LoVo (cell line): ENCODE data around the gene FNDC3B.
"Not testable (repeated sequence)": the region's sequence is repeated elsewhere in the genome, so short reads cannot be mapped to it uniquely, and the experiment has no call there.

ENCODE experiments used
- DNase-seq: peaks from one replicate; pipeline ENCODE4 v3.0.0-alpha.2; 2016; ENCODE audit warnings: low spot score

Gene FNDC3B

GRCh38 chr3:172236771-172237742 is 197.7 kb downstream of the FNDC3B start:
- DNase-seq = no peak

- DNase-seq = no peak
These were observed 198.8 kb downstream of the FNDC3B start for GRCh38 chr3:172238188-172238587.

- DNase-seq = no peak
These were observed 199.9 kb downstream of the FNDC3B start for GRCh38 chr3:172239218-172239790.

GRCh38 chr3:172241405-172241804 is 202.0 kb downstream of the FNDC3B start:
- DNase-seq = no peak

- DNase-seq = not testable (repeated sequence)
These were observed 203.1 kb downstream of the FNDC3B start for GRCh38 chr3:172242471-172242870.

GRCh38 chr3:172243376-172243775 is 204.0 kb downstream of the FNDC3B start:
- not testable (repeated sequence) for DNase-seq

- DNase-seq = no peak
These were observed 204.6 kb downstream of the FNDC3B start for GRCh38 chr3:172244011-172244410.

- no peak for DNase-seq
These were observed 205.9 kb downstream of the FNDC3B start for GRCh38 chr3:172245241-172245640.

GRCh38 chr3:172246107-172246844 is 206.9 kb downstream of the FNDC3B start:
- no peak for DNase-seq

GRCh38 chr3:172247525-172248274 is 208.3 kb downstream of the FNDC3B start:
- no peak for DNase-seq

GRCh38 chr3:172249039-172249438 is 209.7 kb downstream of the FNDC3B start:
- no peak for DNase-seq

- no peak for DNase-seq
These were observed 211.8 kb downstream of the FNDC3B start for GRCh38 chr3:172251211-172251610.

GRCh38 chr3:172253200-172253599 is 213.8 kb downstream of the FNDC3B start:
- no peak for DNase-seq

GRCh38 chr3:172254542-172254941 is 215.2 kb downstream of the FNDC3B start:
- no peak for DNase-seq

GRCh38 chr3:172255321-172255720 is 215.9 kb downstream of the FNDC3B start:
- DNase-seq = not testable (repeated sequence)

GRCh38 chr3:172256101-172256734 is 216.8 kb downstream of the FNDC3B start:
- DNase-seq = no peak

- DNase-seq = no peak
These were observed 218.4 kb downstream of the FNDC3B start for GRCh38 chr3:172257648-172258400.

- no peak for DNase-seq
These were observed 219.2 kb downstream of the FNDC3B start for GRCh38 chr3:172258624-172259023.

- no peak for DNase-seq
These were observed 219.7 kb downstream of the FNDC3B start for GRCh38 chr3:172259111-172259541.

- DNase-seq = no peak
These were observed 220.4 kb downstream of the FNDC3B start for GRCh38 chr3:172259726-172260248.
